ENCODE results near the gene EIF4E1B. TPM values are rescaled to one million over a fixed set of nuclear protein-coding genes. Genes with fewer than 3 reads are reported as not detected.
"Not testable (repeated sequence)": the region's sequence is repeated elsewhere in the genome, so short reads cannot be mapped to it uniquely, and the experiment has no call there.

Gene EIF4E1B
- total RNA-seq, 4 donors from 2014 or later, result not detected

DNA sequence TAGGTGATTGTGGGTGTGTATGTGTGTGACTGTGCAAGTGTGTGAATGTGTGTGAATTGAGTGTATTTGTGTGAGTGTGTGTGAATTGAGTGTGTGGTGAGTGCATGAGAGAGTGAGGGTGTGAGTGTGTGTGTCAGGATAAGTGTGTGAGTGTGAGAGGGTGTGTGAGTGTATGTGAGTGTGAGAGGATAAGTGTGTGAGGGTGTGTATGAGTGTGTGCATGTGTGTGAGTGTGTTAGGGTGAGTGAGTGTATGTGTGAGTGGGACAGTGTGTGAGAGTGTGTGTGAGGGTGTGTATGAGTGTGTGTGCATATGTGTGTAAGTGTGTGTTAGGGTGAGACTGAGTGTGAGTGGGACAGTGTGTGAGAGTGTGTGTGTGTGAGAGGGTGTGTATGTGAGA lies 42.2 kb upstream of the EIF4E1B start:
- Histone ChIP-seq H3K36me3 (no peaks in the 10 kb centered on the region), H3K9me3 (peaks cover 0 to 26% (median 16%) of the 10 kb centered on the region in 4 donors), H3K4me3 (no peak overlapping the region), H3K27ac (replicated peaks in 1 of 4) (no peak overlapping the region), H3K4me1 (no peaks in the 10 kb centered on the region), H3K27me3 (peaks cover 0 to 9% (median 0%) of the 10 kb centered on the region in 4 donors)
- DNase-seq (ENCODE audit: extremely low spot score), result no peak
- TF ChIP-seq POLR2A (IDR thresholded peaks at IDR 0.05; ENCODE audit: low read depth) (no peak), POLR2AphosphoS5 (IDR thresholded peaks at IDR 0.05) (no peak), EP300 (IDR thresholded peaks at IDR 0.05) (no peak)
- TF ChIP-seq, protein P1, sequence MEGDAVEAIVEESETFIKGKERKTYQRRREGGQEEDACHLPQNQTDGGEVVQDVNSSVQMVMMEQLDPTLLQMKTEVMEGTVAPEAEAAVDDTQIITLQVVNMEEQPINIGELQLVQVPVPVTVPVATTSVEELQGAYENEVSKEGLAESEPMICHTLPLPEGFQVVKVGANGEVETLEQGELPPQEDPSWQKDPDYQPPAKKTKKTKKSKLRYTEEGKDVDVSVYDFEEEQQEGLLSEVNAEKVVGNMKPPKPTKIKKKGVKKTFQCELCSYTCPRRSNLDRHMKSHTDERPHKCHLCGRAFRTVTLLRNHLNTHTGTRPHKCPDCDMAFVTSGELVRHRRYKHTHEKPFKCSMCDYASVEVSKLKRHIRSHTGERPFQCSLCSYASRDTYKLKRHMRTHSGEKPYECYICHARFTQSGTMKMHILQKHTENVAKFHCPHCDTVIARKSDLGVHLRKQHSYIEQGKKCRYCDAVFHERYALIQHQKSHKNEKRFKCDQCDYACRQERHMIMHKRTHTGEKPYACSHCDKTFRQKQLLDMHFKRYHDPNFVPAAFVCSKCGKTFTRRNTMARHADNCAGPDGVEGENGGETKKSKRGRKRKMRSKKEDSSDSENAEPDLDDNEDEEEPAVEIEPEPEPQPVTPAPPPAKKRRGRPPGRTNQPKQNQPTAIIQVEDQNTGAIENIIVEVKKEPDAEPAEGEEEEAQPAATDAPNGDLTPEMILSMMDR (IDR thresholded peaks at IDR 0.05), result no peak
- intact Hi-C loops (cut with DNase I), result no loop called here

DNA sequence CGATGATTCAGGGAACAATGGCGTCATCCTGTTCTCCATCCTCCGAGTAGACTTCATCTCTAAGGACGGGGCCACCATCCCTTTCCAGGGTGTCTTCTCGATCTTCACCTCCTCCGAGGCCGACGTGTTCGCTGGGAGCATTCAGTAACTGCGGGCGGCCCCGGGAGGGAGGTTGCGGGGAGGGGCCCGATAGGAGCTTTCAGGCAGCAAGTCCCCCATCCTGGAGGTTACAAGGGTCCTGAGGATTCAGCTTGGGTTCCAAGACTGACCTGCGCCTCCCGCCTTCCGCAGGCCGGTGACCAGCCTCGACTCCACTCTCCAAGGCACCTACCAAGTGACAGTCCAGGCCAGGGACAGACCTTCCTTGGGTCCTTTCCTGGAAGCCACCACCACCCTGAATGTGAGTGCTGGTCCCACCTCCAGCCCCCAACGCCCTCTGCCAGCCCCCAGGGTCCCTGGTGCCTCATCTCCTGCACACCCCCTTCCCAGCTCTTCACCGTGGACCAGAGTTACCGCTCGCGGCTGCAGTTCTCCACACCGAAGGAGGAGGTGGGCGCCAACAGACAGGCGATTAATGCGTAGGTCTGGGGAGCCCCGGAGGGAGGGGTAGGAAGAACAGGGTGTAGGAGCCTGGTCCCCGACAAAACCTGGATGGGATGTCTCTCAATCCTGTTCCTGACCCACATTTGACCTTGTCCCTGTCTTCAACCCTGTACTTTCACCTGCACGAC lies 41.3 kb upstream of the EIF4E1B start:
- H3K4me3 ChIP-seq, result no peak overlapping the region
- no peak overlapping the region for H3K27ac ChIP-seq (replicated peaks in 1 of 4)
- peaks cover 0 to 24% (median 16%) of the 10 kb centered on the region in 4 donors for H3K9me3 ChIP-seq
- H3K36me3 ChIP-seq, result no peaks in the 10 kb centered on the region
- no peak for DNase-seq (ENCODE audit: extremely low spot score)
- no peak for TF ChIP-seq EP300 (IDR thresholded peaks at IDR 0.05)
- TF ChIP-seq POLR2AphosphoS5 (IDR thresholded peaks at IDR 0.05), result no peak
- TF ChIP-seq, protein P1 (IDR thresholded peaks at IDR 0.05), result no peak
- TF ChIP-seq POLR2A (IDR thresholded peaks at IDR 0.05; ENCODE audit: low read depth), result no peak
- intact Hi-C loops (cut with DNase I), result no loop called here
- H3K27me3 ChIP-seq, result peaks cover 0 to 18% (median 0%) of the 10 kb centered on the region in 4 donors
- no peaks in the 10 kb centered on the region for H3K4me1 ChIP-seq
- 92% methylated on average over 26 of the region's 31 CpGs for WGBS

DNA sequence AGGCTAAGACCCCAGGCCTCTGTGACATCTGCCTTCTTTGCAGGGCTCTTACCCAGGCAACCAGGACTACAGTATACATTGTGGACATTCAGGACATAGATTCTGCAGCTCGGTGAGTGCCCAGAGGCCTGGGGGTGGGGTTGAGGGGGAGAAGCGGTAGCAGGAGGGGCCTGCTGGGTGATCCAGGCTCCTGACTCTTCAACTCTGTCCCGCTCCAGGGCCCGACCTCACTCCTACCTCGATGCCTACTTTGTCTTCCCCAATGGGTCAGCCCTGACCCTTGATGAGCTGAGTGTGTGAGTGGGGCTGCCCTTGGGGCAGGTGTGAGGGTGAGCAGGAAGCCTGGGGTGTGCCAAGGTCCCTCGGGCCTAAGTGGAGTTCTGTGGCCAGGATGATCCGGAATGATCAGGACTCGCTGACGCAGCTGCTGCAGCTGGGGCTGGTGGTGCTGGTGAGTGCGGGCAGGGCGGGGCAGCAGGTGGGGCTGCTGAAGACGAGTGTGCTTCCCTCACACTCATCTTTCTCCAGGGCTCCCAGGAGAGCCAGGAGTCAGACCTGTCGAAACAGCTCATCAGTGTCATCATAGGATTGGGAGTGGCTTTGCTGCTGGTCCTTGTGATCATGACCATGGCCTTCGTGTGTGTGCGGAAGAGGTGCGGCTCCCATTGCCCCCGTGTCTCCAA lies 40.3 kb upstream of the EIF4E1B start:
- peaks cover 0 to 26% (median 0%) of the 10 kb centered on the region in 4 donors for H3K27me3 ChIP-seq
- intact Hi-C loops (cut with DNase I), result no loop called here
- 86% methylated on average over 15 of the region's 17 CpGs for WGBS

DNA sequence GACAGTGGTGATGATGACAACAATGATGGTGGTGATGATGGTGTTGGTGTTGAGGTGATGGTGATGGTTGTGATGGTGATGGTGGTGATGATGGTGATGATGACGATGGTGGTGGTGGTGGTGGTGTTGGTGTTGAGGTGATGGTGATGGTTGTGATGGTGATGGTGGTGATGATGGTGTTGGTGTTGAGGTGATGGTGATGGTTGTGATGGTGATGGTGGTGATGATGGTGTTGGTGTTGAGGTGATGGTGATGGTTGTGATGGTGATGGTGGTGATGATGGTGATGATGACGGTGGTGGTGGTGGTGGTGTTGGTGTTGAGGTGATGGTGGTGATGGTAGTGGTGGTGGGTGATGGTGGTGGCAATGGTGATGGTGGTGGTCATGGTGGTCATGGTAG lies 38.8 kb upstream of the EIF4E1B start:
- H3K36me3 ChIP-seq, H3K4me3 ChIP-seq: not testable (repeated sequence)

More for the DNA sequence above, 40.3 kb upstream of the EIF4E1B start:
- Histone ChIP-seq H3K4me3 (no peak overlapping the region), H3K36me3 (no peaks in the 10 kb centered on the region), H3K9me3 (peaks cover 0 to 15% (median 9%) of the 10 kb centered on the region in 4 donors), H3K4me1 (no peaks in the 10 kb centered on the region), H3K27ac (replicated peaks in 1 of 4) (no peak overlapping the region)
- TF ChIP-seq EP300 (IDR thresholded peaks at IDR 0.05) (no peak), POLR2AphosphoS5 (IDR thresholded peaks at IDR 0.05) (no peak), POLR2A (IDR thresholded peaks at IDR 0.05; ENCODE audit: low read depth) (no peak)
- TF ChIP-seq, protein P1 (IDR thresholded peaks at IDR 0.05), result no peak
- no peak for DNase-seq (ENCODE audit: extremely low spot score)

DNA sequence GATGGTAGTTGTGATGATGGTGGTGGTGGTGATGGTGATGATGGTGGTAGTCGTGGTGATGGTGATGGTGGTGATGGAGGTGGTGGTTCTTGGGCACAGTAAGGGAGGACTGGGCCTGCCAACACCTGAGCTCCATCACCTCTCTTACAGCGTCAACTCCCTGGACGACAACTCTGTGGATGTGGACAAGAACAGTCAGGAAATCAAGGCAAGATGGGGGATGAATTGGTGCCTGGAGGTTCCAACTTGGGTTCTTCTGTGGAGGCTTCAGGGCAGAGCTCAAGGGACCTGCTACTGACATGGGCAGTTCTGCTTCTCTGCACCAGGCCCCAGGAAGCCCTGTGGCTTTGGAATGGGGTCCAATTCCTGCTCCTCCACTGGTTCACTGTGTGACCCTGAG lies 37.9 kb upstream of the EIF4E1B start:
- WGBS, result 93% methylated on average over 3 of the region's 3 CpGs
- Histone ChIP-seq H3K9me3 (no peaks in the 10 kb centered on the region), H3K4me3 (no peak overlapping the region), H3K27me3 (peaks cover 0 to 46% (median 0%) of the 10 kb centered on the region in 4 donors), H3K4me1 (peaks cover 4 to 15% (median 12%) of the 10 kb centered on the region in 4 donors), H3K27ac (replicated peaks in 1 of 4) (no peak overlapping the region), H3K36me3 (no peaks in the 10 kb centered on the region)
- no peak for DNase-seq (ENCODE audit: extremely low spot score)
- no peak for TF ChIP-seq EP300 (IDR thresholded peaks at IDR 0.05)
- no peak for TF ChIP-seq POLR2A (IDR thresholded peaks at IDR 0.05; ENCODE audit: low read depth)
- TF ChIP-seq, protein P1 (IDR thresholded peaks at IDR 0.05), result no peak
- TF ChIP-seq POLR2AphosphoS5 (IDR thresholded peaks at IDR 0.05), result no peak
- intact Hi-C loops (cut with DNase I), result no loop called here

More for the DNA sequence above, 38.8 kb upstream of the EIF4E1B start:
- H3K27me3 ChIP-seq, result peaks cover 0 to 38% (median 0%) of the 10 kb centered on the region in 4 donors
- H3K4me1 ChIP-seq; DNase-seq (ENCODE audit: extremely low spot score); H3K27ac ChIP-seq (replicated peaks in 1 of 4); intact Hi-C loops (cut with DNase I); H3K9me3 ChIP-seq: not testable (repeated sequence)
- WGBS, result 56% methylated on average over 2 of the region's 2 CpGs
